GM21717 (cell line): Measurements from ENCODE around the gene DAZL.

ENCODE experiments used
- ATAC-seq: cut with Tn5 transposase; IDR thresholded peaks from one replicate; pipeline ENCODE4 v1.9.1; 2021; ENCODE audit warnings: mild to moderate bottlenecking, moderate library complexity; ENCODE audit not compliant: unreplicated experiment

The DAZL gene

GRCh38 chr3:16546186-16547010 is 58.8 kb downstream of the DAZL start:
- no peak for ATAC-seq

DNA sequence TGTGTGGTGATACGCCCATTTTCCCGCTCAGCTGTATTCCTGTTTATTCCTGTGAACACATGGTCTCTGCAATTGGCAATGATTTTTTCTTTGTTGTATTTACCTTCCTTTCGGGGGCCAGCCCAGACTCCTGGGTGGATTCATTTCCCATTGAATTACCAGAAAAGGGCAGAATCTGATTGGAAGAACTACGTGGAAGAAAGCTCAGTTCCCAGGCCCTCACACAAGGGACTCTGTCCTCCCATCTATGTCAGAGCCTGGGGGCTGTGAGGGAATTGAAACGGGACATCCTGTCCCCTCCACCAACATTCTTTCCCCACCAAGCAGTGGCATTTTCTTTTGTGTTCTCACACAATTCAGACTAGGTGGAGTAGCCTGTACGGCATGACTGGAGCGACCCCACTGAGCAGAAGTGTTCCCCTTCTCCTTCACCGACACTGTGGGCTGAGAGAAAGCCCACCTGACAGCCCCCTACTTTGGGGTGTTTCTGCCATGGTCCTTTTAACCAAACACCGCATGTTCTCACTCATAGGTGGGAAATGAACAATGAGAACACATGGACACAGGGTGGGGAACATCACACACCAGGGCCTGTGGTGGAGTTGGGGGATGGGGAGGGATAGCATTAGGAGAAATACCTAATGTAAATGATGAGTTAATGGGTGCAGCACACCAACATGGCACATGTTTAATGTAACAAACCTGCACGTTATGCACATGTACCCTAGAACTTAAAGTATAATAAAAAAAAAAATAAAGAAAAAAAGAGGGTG is 59.6 kb downstream of the DAZL start:
- ATAC-seq, result no peak

DNA sequence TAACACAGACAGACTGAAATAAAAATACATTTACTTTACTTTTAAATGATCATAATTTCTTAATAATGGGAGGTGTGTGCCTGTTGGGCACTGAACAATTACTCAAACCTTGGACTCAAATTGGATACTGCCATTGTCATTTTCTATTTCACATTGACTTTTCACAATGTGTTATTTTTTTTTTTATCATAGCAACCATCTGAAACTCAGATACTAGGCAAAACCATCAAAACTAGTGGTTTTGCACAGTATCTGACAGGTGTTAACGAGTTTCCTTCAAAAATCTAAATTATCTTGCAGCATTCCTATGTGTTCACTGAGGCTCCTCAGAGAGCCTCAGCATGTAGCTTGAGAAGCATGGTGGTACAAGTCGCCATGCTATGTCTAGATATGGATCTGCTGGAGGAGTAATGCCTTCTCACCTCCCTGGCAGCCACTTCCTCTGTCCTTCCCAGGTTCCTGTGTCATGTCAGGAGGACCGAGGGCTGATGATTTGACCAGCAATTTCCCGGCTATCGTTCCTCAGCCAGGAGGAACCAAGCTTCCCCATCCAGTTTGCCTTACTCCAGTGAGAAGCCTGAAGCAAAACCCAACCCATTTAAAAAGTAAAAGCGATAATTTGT is 61.9 kb downstream of the DAZL start:
- no peak for ATAC-seq

DNA sequence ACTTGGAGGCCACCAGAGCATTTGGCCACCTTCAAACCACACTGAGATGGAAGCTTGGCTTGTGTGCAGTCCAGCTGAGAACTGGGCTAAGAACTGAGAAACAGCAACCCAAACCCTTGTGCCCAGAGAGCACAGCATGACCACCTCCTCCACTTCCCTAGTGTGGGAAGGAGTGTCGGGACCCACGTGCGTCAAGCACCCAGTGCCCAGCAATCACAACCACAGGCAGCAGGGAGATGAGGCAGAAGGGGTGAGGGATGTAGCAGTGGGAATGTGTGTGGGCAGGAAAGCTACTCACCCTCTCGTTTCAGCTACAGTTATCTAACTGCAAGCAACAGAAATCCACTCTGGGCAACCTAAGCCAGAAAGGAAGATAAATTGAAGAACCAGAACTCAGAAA is 66.7 kb downstream of the DAZL start:
- ATAC-seq, result no peak

- no peak for ATAC-seq
These were observed 68.2 kb downstream of the DAZL start for GRCh38 chr3:16536996-16537395.
